ENCODE data around the gene IGSF21. TPM values are rescaled to one million over a fixed set of nuclear protein-coding genes. Genes with fewer than 3 reads are reported as not detected.

Gene IGSF21
- total RNA-seq, 1 donor from 2014 or later: not detected

GRCh38 chr1:18174037-18174436 is 66.4 kb downstream of the IGSF21 start:
- no peak overlapping the region for H3K4me3 Mint-ChIP-seq
- no peaks in the 10 kb centered on the region for H3K9me3 Mint-ChIP-seq
- H3K36me3 Mint-ChIP-seq: no peaks in the 10 kb centered on the region
- DNase-seq (ENCODE audit: low spot score in 2 of 2, unreplicated experiment in 2 of 2): no peak
- TF ChIP-seq CTCF (IDR thresholded peaks at IDR 0.05; ENCODE audit: unreplicated experiment): no peak
- peaks cover 42% of the 10 kb centered on the region for H3K27me3 Mint-ChIP-seq (ENCODE audit: low read depth)
- H3K4me1 Mint-ChIP-seq: peaks cover 3% of the 10 kb centered on the region
- no peak overlapping the region for H3K27ac Mint-ChIP-seq

- TF ChIP-seq CTCF (IDR thresholded peaks at IDR 0.05; ENCODE audit: unreplicated experiment): no peak
- H3K4me3 Mint-ChIP-seq: no peak overlapping the region
- H3K4me1 Mint-ChIP-seq: peaks cover 3% of the 10 kb centered on the region
- no peak for DNase-seq (ENCODE audit: low spot score in 2 of 2, unreplicated experiment in 2 of 2)
- H3K27me3 Mint-ChIP-seq (ENCODE audit: low read depth): peaks cover 36% of the 10 kb centered on the region
- no peaks in the 10 kb centered on the region for H3K36me3 Mint-ChIP-seq
- no peaks in the 10 kb centered on the region for H3K9me3 Mint-ChIP-seq
- H3K27ac Mint-ChIP-seq: no peak overlapping the region
These were observed 67.5 kb downstream of the IGSF21 start for GRCh38 chr1:18175051-18175450.

- Mint-ChIP-seq H3K27me3 (ENCODE audit: low read depth) (peaks cover 34% of the 10 kb centered on the region), H3K27ac (no peak overlapping the region), H3K4me1 (peaks cover 3% of the 10 kb centered on the region), H3K4me3 (no peak overlapping the region), H3K36me3 (no peaks in the 10 kb centered on the region), H3K9me3 (no peaks in the 10 kb centered on the region)
- TF ChIP-seq CTCF (IDR thresholded peaks at IDR 0.05; ENCODE audit: unreplicated experiment): no peak
- no peak for DNase-seq (ENCODE audit: low spot score in 2 of 2, unreplicated experiment in 2 of 2)
These were observed 68.2 kb downstream of the IGSF21 start for GRCh38 chr1:18175530-18176377.

GRCh38 chr1:18176619-18177018 is 69.0 kb downstream of the IGSF21 start:
- no peaks in the 10 kb centered on the region for H3K36me3 Mint-ChIP-seq
- H3K9me3 Mint-ChIP-seq: no peaks in the 10 kb centered on the region
- no peak for TF ChIP-seq CTCF (IDR thresholded peaks at IDR 0.05; ENCODE audit: unreplicated experiment)
- H3K4me3 Mint-ChIP-seq: no peak overlapping the region
- H3K27ac Mint-ChIP-seq: no peak overlapping the region
- no peak for DNase-seq (ENCODE audit: low spot score in 2 of 2, unreplicated experiment in 2 of 2)
- peaks cover 32% of the 10 kb centered on the region for H3K27me3 Mint-ChIP-seq (ENCODE audit: low read depth)
- peaks cover 3% of the 10 kb centered on the region for H3K4me1 Mint-ChIP-seq

GRCh38 chr1:18178111-18178510 is 70.5 kb downstream of the IGSF21 start:
- no peak for TF ChIP-seq CTCF (IDR thresholded peaks at IDR 0.05; ENCODE audit: unreplicated experiment)
- Mint-ChIP-seq H3K9me3 (no peaks in the 10 kb centered on the region), H3K4me1 (peaks cover 6% of the 10 kb centered on the region), H3K36me3 (no peaks in the 10 kb centered on the region), H3K27ac (no peak overlapping the region), H3K27me3 (ENCODE audit: low read depth) (peaks cover 36% of the 10 kb centered on the region), H3K4me3 (no peak overlapping the region)
- DNase-seq (ENCODE audit: low spot score in 2 of 2, unreplicated experiment in 2 of 2): no peak
